ENCODE data around the gene TXLNA. TPM values are rescaled to one million over a fixed set of nuclear protein-coding genes. Genes with fewer than 3 reads are reported as not detected.

The TXLNA gene
- polyA plus RNA-seq, 2 of the 4 experiments (the other 2 are of a cell fraction) = 22.5 to 25.0 TPM

DNA sequence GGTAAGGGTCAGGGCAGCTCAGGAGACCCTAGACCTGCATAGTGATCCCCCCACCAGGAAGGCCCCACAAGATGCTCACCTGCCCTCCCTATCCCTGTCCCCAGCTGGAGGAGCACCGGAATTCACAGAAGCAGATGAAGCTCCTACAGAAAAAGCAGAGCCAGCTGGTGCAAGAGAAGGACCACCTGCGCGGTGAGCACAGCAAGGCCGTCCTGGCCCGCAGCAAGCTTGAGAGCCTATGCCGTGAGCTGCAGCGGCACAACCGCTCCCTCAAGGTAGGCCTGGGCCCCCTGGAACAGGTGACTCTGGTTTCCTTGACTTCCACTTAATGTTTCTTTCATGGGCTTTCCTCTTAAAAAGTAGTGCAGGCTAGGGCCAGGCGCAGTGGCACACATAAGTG is 8.4 kb downstream of the TXLNA start:
- FAIRE-seq (no peak), DNase-seq (ENCODE audit: low read depth in 1 of 2, low spot score in 1 of 2) (no peak), ATAC-seq (no peak)
- WGBS (ENCODE audit: missing lambda C conversion rate) = 99% methylated on average over 9 of the region's 9 CpGs
- H3K4me1 ChIP-seq = 0 out of 3 replicates have a peak, but pooled peaks cover 7% of the 10 kb centered on the region
- TF ChIP-seq CBX2 (IDR thresholded peaks at IDR 0.05; ENCODE audit: borderline replicate concordance, low read depth) = no peak
- no peak for TF ChIP-seq HEYL (CRISPR knock-in tag; IDR thresholded peaks at IDR 0.05)
- no peak for TF ChIP-seq FOSB (CRISPR knock-in tag; IDR thresholded peaks at IDR 0.05)
- TF ChIP-seq, protein P1, sequence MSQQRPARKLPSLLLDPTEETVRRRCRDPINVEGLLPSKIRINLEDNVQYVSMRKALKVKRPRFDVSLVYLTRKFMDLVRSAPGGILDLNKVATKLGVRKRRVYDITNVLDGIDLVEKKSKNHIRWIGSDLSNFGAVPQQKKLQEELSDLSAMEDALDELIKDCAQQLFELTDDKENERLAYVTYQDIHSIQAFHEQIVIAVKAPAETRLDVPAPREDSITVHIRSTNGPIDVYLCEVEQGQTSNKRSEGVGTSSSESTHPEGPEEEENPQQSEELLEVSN (IDR thresholded peaks at IDR 0.05; ENCODE audit: borderline replicate concordance, low read depth) = no peak
- no peak for TF ChIP-seq EP300 (IDR thresholded peaks at IDR 0.05)
- no peak for TF ChIP-seq POLR2AphosphoS2 (conservative IDR thresholded peaks at IDR 0.05; ENCODE audit: low read length)
- no peak for TF ChIP-seq KDM5A (IDR thresholded peaks at IDR 0.05)
- no peak overlapping the region for H3K27ac ChIP-seq
- H3K4me3 ChIP-seq = no peak overlapping the region
- no peak overlapping the region for H3K4me2 ChIP-seq
- no peaks in the 10 kb centered on the region for H3K9me3 ChIP-seq
- ChIA-PET CTCF (interaction anchor here (2.6 kb wide), 1 partner anchor 13 kb away, joined by 7 read pairs; the partner anchor contains the start of gene CCDC28B), POLR2A (no interaction called here)

DNA sequence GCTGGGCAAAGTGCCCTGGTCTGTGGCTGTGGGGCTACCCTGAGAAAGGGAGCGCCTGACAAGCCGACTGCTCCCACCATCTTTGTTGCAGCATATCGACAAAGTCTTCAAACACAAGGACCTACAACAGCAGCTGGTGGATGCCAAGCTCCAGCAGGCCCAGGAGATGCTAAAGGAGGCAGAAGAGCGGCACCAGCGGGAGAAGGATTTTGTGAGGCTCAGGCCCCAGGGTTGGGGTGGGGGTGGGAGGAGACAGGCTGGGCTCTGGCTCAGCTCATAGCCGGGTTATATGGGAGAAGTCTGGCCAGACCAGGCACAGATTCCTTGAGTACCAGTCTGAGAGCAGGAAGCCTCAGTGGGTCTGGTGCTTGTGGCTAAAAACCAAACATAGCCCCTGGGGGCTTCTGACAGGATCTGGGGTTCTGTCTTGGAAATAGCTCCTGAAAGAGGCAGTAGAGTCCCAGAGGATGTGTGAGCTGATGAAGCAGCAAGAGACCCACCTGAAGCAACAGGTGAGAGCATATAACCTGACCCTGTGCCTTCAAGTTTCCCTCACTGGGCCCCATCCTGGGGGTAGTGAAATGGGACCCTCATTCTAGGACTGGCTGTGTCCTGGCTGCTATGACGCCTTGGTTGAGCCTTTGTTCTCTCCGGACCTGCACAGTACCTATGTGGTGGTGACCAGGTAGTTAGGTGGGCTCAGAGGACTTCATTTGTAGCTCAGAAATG is 12.9 kb downstream of the TXLNA start:
- ChIA-PET CTCF (interaction anchor here (0.5 to 1.1 kb wide), 4 partner anchors 9 to 277 kb away, joined by 3 to 5 read pairs (median 3); no protein-coding TSS in a partner anchor), POLR2A (interaction anchor here (0.5 to 2.2 kb wide), 2 partner anchors 13 to 278 kb away, joined by 5 to 8 read pairs; partner anchors contain the start of gene TXLNA)
- no peak overlapping the region for H3K27ac ChIP-seq
- no peak overlapping the region for H3K4me2 ChIP-seq
- DNase-seq (ENCODE audit: low read depth in 1 of 2, low spot score in 1 of 2) (no peak), ATAC-seq (no peak), FAIRE-seq (no peak)
- TF ChIP-seq CHD4 (IDR thresholded peaks at IDR 0.05; ENCODE audit: borderline replicate concordance) (no peak), ZC3H11A (IDR thresholded peaks at IDR 0.05) (no peak), HOXB13 (CRISPR knock-in tag; IDR thresholded peaks at IDR 0.05; ENCODE audit: low read depth) (no peak), FOXS1 (CRISPR knock-in tag; IDR thresholded peaks at IDR 0.05) (no peak), EHMT2 (IDR thresholded peaks at IDR 0.05; ENCODE audit: low read depth) (no peak), CEBPB (IDR thresholded peaks at IDR 0.05) (no peak), ZNF302 (CRISPR knock-in tag; IDR thresholded peaks at IDR 0.05) (no peak), RARB (CRISPR knock-in tag; IDR thresholded peaks at IDR 0.05) (no peak), MAZ (IDR thresholded peaks at IDR 0.05; ENCODE audit: borderline replicate concordance, low read depth, low read length) (no peak), EP300 (IDR thresholded peaks at IDR 0.05) (no peak)
- WGBS (ENCODE audit: missing lambda C conversion rate) = 98% methylated on average over 8 of the region's 8 CpGs
- no peak overlapping the region for H3K4me3 ChIP-seq
- no peaks in the 10 kb centered on the region for H3K9me3 ChIP-seq
- H3K4me1 ChIP-seq = no peaks in the 10 kb centered on the region

DNA sequence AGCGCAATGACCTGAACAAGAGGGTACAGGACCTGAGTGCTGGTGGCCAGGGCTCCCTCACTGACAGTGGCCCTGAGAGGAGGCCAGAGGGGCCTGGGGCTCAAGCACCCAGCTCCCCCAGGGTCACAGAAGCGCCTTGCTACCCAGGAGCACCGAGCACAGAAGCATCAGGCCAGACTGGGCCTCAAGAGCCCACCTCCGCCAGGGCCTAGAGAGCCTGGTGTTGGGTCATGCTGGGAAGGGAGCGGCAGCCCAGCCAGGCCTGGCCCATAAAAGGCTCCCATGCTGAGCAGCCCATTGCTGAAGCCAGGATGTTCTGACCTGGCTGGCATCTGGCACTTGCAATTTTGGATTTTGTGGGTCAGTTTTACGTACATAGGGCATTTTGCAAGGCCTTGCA is 15.5 kb downstream of the TXLNA start:
- no peaks in the 10 kb centered on the region for H3K9me3 ChIP-seq
- DNase-seq (ENCODE audit: low read depth in 1 of 2, low spot score in 1 of 2) (no peak), FAIRE-seq (no peak), ATAC-seq (no peak)
- TF ChIP-seq BHLHE40 (IDR thresholded peaks at IDR 0.05; ENCODE audit: low read depth, low read length) (no peak), SREBF2 (IDR thresholded peaks at IDR 0.05) (no peak), MYC (IDR thresholded peaks at IDR 0.05; ENCODE audit: borderline replicate concordance, low read length) (no peak), KDM5A (IDR thresholded peaks at IDR 0.05) (no peak), NPAS2 (CRISPR knock-in tag; IDR thresholded peaks at IDR 0.05; ENCODE audit: borderline replicate concordance) (no peak), TP53 (CRISPR knock-in tag; IDR thresholded peaks at IDR 0.05) (no peak), NFE2L2 (conservative IDR thresholded peaks at IDR 0.05; ENCODE audit: low read length) (no peak), EHMT2 (IDR thresholded peaks at IDR 0.05; ENCODE audit: low read depth) (no peak), RFX5 (IDR thresholded peaks at IDR 0.05) (no peak), MAFK (IDR thresholded peaks at IDR 0.05; ENCODE audit: partially characterized antibody) (no peak), EP300 (IDR thresholded peaks at IDR 0.05) (no peak), JUNB (IDR thresholded peaks at IDR 0.05) (no peak), ZFP36 (IDR thresholded peaks at IDR 0.05; ENCODE audit: borderline replicate concordance, partially characterized antibody) (no peak)
- TF ChIP-seq, protein P1 (IDR thresholded peaks at IDR 0.05; ENCODE audit: borderline replicate concordance, low read depth) = no peak
- TF ChIP-seq, protein P2, sequence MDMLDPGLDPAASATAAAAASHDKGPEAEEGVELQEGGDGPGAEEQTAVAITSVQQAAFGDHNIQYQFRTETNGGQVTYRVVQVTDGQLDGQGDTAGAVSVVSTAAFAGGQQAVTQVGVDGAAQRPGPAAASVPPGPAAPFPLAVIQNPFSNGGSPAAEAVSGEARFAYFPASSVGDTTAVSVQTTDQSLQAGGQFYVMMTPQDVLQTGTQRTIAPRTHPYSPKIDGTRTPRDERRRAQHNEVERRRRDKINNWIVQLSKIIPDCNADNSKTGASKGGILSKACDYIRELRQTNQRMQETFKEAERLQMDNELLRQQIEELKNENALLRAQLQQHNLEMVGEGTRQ (IDR thresholded peaks at IDR 0.05) = no peak
- TF ChIP-seq, protein P3, sequence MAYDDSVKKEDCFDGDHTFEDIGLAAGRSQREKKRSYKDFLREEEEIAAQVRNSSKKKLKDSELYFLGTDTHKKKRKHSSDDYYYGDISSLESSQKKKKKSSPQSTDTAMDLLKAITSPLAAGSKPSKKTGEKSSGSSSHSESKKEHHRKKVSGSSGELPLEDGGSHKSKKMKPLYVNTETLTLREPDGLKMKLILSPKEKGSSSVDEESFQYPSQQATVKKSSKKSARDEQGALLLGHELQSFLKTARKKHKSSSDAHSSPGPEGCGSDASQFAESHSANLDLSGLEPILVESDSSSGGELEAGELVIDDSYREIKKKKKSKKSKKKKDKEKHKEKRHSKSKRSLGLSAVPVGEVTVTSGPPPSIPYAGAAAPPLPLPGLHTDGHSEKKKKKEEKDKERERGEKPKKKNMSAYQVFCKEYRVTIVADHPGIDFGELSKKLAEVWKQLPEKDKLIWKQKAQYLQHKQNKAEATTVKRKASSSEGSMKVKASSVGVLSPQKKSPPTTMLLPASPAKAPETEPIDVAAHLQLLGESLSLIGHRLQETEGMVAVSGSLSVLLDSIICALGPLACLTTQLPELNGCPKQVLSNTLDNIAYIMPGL (CRISPR knock-in tag; IDR thresholded peaks at IDR 0.05; ENCODE audit: borderline replicate concordance) = no peak
- TF ChIP-seq, protein P4, sequence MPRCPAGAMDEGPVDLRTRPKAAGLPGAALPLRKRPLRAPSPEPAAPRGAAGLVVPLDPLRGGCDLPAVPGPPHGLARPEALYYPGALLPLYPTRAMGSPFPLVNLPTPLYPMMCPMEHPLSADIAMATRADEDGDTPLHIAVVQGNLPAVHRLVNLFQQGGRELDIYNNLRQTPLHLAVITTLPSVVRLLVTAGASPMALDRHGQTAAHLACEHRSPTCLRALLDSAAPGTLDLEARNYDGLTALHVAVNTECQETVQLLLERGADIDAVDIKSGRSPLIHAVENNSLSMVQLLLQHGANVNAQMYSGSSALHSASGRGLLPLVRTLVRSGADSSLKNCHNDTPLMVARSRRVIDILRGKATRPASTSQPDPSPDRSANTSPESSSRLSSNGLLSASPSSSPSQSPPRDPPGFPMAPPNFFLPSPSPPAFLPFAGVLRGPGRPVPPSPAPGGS (IDR thresholded peaks at IDR 0.05) = no peak
- 100% methylated on average over 2 of the region's 6 CpGs for WGBS (ENCODE audit: missing lambda C conversion rate)
- H3K4me2 ChIP-seq = no peak overlapping the region
- ChIA-PET POLR2A (interaction anchor here (0.7 kb wide), 1 partner anchor 16 kb away, joined by 3 read pairs; the partner anchor contains the start of gene TXLNA), CTCF (interaction anchor here (1.6 kb wide), 1 partner anchor 20 kb away, joined by 7 read pairs; no protein-coding TSS in a partner anchor)
- no peak overlapping the region for H3K4me3 ChIP-seq
- 0 out of 3 replicates have a peak, but pooled peaks cover 4% of the 10 kb centered on the region for H3K4me1 ChIP-seq
- H3K27ac ChIP-seq = no peak overlapping the region

All from A549 (cell line).